Activated gamma-delta T cell treated with Interleukin-2 at 50 U/mL for 16 hours (primary cell): Measurements from ENCODE around the gene TSPAN4.

ENCODE experiments used
- DNase-seq: peaks from one replicate; pipeline ENCODE4 v3.0.0-alpha.2; 2020

TSPAN4 gene

GRCh38 chr11:868394-868793 is 25.7 kb downstream of the TSPAN4 start:
- DNase-seq = no peak

- DNase-seq = no peak
These were observed 26.1 kb downstream of the TSPAN4 start for GRCh38 chr11:868802-869201.

GRCh38 chr11:869399-870126 is 26.9 kb downstream of the TSPAN4 start:
- DNase-seq = no peak

- no peak for DNase-seq
These were observed 27.4 kb downstream of the TSPAN4 start for GRCh38 chr11:870127-870413.

GRCh38 chr11:870418-870817 is 27.8 kb downstream of the TSPAN4 start:
- DNase-seq = no peak

- no peak for DNase-seq
These were observed 28.8 kb downstream of the TSPAN4 start for GRCh38 chr11:871472-871871.

GRCh38 chr11:872799-873198 is 30.1 kb downstream of the TSPAN4 start:
- DNase-seq = no peak

GRCh38 chr11:873706-874105 is 31.1 kb downstream of the TSPAN4 start:
- no peak for DNase-seq

- DNase-seq = no peak
These were observed 32.6 kb downstream of the TSPAN4 start for GRCh38 chr11:875203-875602.

- no peak for DNase-seq
These were observed 33.2 kb downstream of the TSPAN4 start for GRCh38 chr11:875769-876301.

- DNase-seq = no peak
These were observed 33.9 kb downstream of the TSPAN4 start for GRCh38 chr11:876545-876944.

GRCh38 chr11:877565-877964 is 34.9 kb downstream of the TSPAN4 start:
- DNase-seq = no peak

GRCh38 chr11:880447-880846 is 37.8 kb downstream of the TSPAN4 start:
- DNase-seq = no peak

GRCh38 chr11:882596-882995 is 39.9 kb downstream of the TSPAN4 start:
- no peak for DNase-seq

- DNase-seq = no peak
These were observed 40.9 kb downstream of the TSPAN4 start for GRCh38 chr11:883527-883926.

- no peak for DNase-seq
These were observed 42.0 kb downstream of the TSPAN4 start for GRCh38 chr11:884578-885070.

GRCh38 chr11:886568-886967 is 43.9 kb downstream of the TSPAN4 start:
- no peak for DNase-seq

- DNase-seq = no peak
These were observed 44.9 kb downstream of the TSPAN4 start for GRCh38 chr11:887589-887988.

- DNase-seq = no peak
These were observed 45.9 kb downstream of the TSPAN4 start for GRCh38 chr11:888310-889212.

- DNase-seq = no peak
These were observed 46.6 kb downstream of the TSPAN4 start for GRCh38 chr11:889257-889656.

GRCh38 chr11:889687-890475 is 47.2 kb downstream of the TSPAN4 start:
- no peak for DNase-seq

- DNase-seq = no peak
These were observed 48.3 kb downstream of the TSPAN4 start for GRCh38 chr11:890794-891540.
